ENCODE results near the gene U2SURP. TPM values are rescaled to one million over a fixed set of nuclear protein-coding genes. Genes with fewer than 3 reads are reported as not detected.
"Not testable (repeated sequence)": the region's sequence is repeated elsewhere in the genome, so short reads cannot be mapped to it uniquely, and the experiment has no call there.

Gene U2SURP
- total RNA-seq, 2 donors from 2014 or later = 65.4 to 68.2 TPM

- H3K27ac ChIP-seq = no peak overlapping the region
- no peaks in the 10 kb centered on the region for H3K27me3 ChIP-seq
- no peaks in the 10 kb centered on the region for H3K9me3 ChIP-seq
- ATAC-seq (no peak), DNase-seq (no peak)
- peaks cover 4% of the 10 kb centered on the region for H3K4me1 ChIP-seq
- peaks cover 0 to 13% of the 10 kb centered on the region in 2 donors for H3K36me3 ChIP-seq (replicated peaks in 1 of 2; ENCODE audit: insufficient read depth in 1 of 2, low read depth in 2 of 2)
- TF ChIP-seq CTCF (IDR thresholded peaks at IDR 0.05) = no peak
- no peak overlapping the region for H3K4me3 ChIP-seq
- intact Hi-C loops (cut with DNase I) = no loop called here
Observed at GRCh38 chr3:143014921-143015320, 13.6 kb downstream of the U2SURP start.

GRCh38 chr3:143016321-143016972, 15.1 kb downstream of the U2SURP start:
- WGBS, 2 donors = 89% methylated on average over 3 of the region's 3 CpGs
- intact Hi-C loops (cut with DNase I) = no loop called here
- no peaks in the 10 kb centered on the region for H3K9me3 ChIP-seq
- TF ChIP-seq POLR2A (IDR thresholded peaks at IDR 0.05) = no peak
- TF ChIP-seq CTCF (IDR thresholded peaks at IDR 0.05) = peak; percentile 14 to 67 (median 44)
- no peak overlapping the region for H3K27ac ChIP-seq
- ATAC-seq (no peak), DNase-seq (no peak)
- peaks cover 8 to 28% of the 10 kb centered on the region in 2 donors for H3K36me3 ChIP-seq (replicated peaks in 1 of 2; ENCODE audit: insufficient read depth in 1 of 2, low read depth in 2 of 2)
- no peaks in the 10 kb centered on the region for H3K27me3 ChIP-seq
- H3K4me1 ChIP-seq = no peaks in the 10 kb centered on the region
- no peak overlapping the region for H3K4me3 ChIP-seq

- ATAC-seq (no peak), DNase-seq (no peak)
- no peak overlapping the region for H3K27ac ChIP-seq
- H3K4me1 ChIP-seq = no peaks in the 10 kb centered on the region
- peaks cover 16 to 49% of the 10 kb centered on the region in 2 donors for H3K36me3 ChIP-seq (replicated peaks in 1 of 2; ENCODE audit: insufficient read depth in 1 of 2, low read depth in 2 of 2)
- no peaks in the 10 kb centered on the region for H3K9me3 ChIP-seq
- no peak overlapping the region for H3K4me3 ChIP-seq
- TF ChIP-seq POLR2A (IDR thresholded peaks at IDR 0.05) (no peak), CTCF (IDR thresholded peaks at IDR 0.05) (no peak)
- no peaks in the 10 kb centered on the region for H3K27me3 ChIP-seq
- WGBS, 2 donors = 97 to 99% methylated on average over 4 of the region's 4 CpGs
- intact Hi-C loops (cut with DNase I) = no loop called here
Observed at GRCh38 chr3:143024351-143024960, 23.1 kb downstream of the U2SURP start.

- intact Hi-C loops (cut with DNase I) = no loop called here
- TF ChIP-seq POLR2A (IDR thresholded peaks at IDR 0.05) (no peak), CTCF (IDR thresholded peaks at IDR 0.05) (no peak)
- Histone ChIP-seq H3K9me3 (no peaks in the 10 kb centered on the region), H3K27ac (no peak overlapping the region), H3K36me3 (replicated peaks in 1 of 2; ENCODE audit: insufficient read depth in 1 of 2, low read depth in 2 of 2) (peaks cover 0 to 18% of the 10 kb centered on the region in 2 donors), H3K4me3 (no peak overlapping the region), H3K4me1 (no peaks in the 10 kb centered on the region), H3K27me3 (no peaks in the 10 kb centered on the region)
- 71 to 77% methylated on average over 2 of the region's 2 CpGs for WGBS, 2 donors
- DNase-seq (no peak), ATAC-seq (no peak)
Observed at GRCh38 chr3:143031327-143031726, 30.0 kb downstream of the U2SURP start.

GRCh38 chr3:143031796-143032387, 30.5 kb downstream of the U2SURP start:
- intact Hi-C loops (cut with DNase I); H3K9me3 ChIP-seq; H3K27ac ChIP-seq; H3K4me1 ChIP-seq; H3K4me3 ChIP-seq; H3K27me3 ChIP-seq; DNase-seq; ATAC-seq: not testable (repeated sequence)
- peaks cover 0 to 18% of the 10 kb centered on the region in 2 donors for H3K36me3 ChIP-seq (replicated peaks in 1 of 2; ENCODE audit: insufficient read depth in 1 of 2, low read depth in 2 of 2)
- WGBS, 2 donors = 91 to 97% methylated on average over 4 of the region's 4 CpGs

All from body of pancreas (tissue), 4 donors.